Astrocyte of the cerebellum (primary cell): ENCODE measurements around the gene MYH10.

ENCODE experiments used
- DNase-seq: peaks from one replicate; pipeline ENCODE4 v3.0.0-alpha.2; 2011; ENCODE audit warnings: low read depth
- H3K4me3 ChIP-seq: 2 replicates; pipeline ENCODE4 v1.5.1; 2011; ENCODE audit warnings: mild to moderate bottlenecking, low read depth, low read length, moderate library complexity
- CTCF ChIP-seq: IDR thresholded peaks from 2 replicates; pipeline ENCODE4 v1.5.1; 2012; ENCODE audit warnings: low read length, low read depth, moderate library complexity, mild to moderate bottlenecking; ENCODE audit errors: missing control alignments
- in situ Hi-C: cut with HindIII; loops from 2 replicates; pipeline ENCODE4 v1.10.0; 2017; ENCODE audit warnings: low sequenced_read_pairs

MYH10 gene

GRCh38 chr17:8500609-8501008 lies 129.9 kb downstream of the MYH10 start:
- DNase-seq = no peak
- H3K4me3 ChIP-seq = no peak overlapping the region
- TF ChIP-seq CTCF = no peak
- in situ Hi-C loops = no loop called here

- in situ Hi-C loops = no loop called here
- TF ChIP-seq CTCF = no peak
These were observed 130.9 kb downstream of the MYH10 start for GRCh38 chr17:8499614-8500013.

GRCh38 chr17:8499171-8499570 lies 131.4 kb downstream of the MYH10 start:
- in situ Hi-C loops = no loop called here
- no peak for DNase-seq
- H3K4me3 ChIP-seq = no peak overlapping the region
- no peak for TF ChIP-seq CTCF

More at GRCh38 chr17:8499614-8500013, 130.9 kb downstream of the MYH10 start:
- no peak overlapping the region for H3K4me3 ChIP-seq
- no peak for DNase-seq

- no peak for TF ChIP-seq CTCF
- H3K4me3 ChIP-seq = no peak overlapping the region
- no peak for DNase-seq
- in situ Hi-C loops = no loop called here
These were observed 134.4 kb downstream of the MYH10 start for GRCh38 chr17:8496081-8496480.

GRCh38 chr17:8494506-8495111 lies 135.9 kb downstream of the MYH10 start:
- in situ Hi-C loops = loop anchor here (5.0 kb wide), 1 partner anchor 52 kb away; no protein-coding TSS in a partner anchor
- DNase-seq = no peak
- TF ChIP-seq CTCF = no peak
- no peak overlapping the region for H3K4me3 ChIP-seq

- H3K4me3 ChIP-seq = no peak overlapping the region
- DNase-seq = no peak
- no peak for TF ChIP-seq CTCF
- in situ Hi-C loops = loop anchor here (5.0 kb wide), 1 partner anchor 52 kb away; no protein-coding TSS in a partner anchor
These were observed 136.5 kb downstream of the MYH10 start for GRCh38 chr17:8494021-8494420.

- DNase-seq = no peak
- no peak overlapping the region for H3K4me3 ChIP-seq
- no peak for TF ChIP-seq CTCF
- in situ Hi-C loops = loop anchor here (5.0 kb wide), 1 partner anchor 50 kb away; no protein-coding TSS in a partner anchor
These were observed 138.4 kb downstream of the MYH10 start for GRCh38 chr17:8492121-8492520.
